ENCODE results near the gene METTL8.

Gene METTL8

DNA sequence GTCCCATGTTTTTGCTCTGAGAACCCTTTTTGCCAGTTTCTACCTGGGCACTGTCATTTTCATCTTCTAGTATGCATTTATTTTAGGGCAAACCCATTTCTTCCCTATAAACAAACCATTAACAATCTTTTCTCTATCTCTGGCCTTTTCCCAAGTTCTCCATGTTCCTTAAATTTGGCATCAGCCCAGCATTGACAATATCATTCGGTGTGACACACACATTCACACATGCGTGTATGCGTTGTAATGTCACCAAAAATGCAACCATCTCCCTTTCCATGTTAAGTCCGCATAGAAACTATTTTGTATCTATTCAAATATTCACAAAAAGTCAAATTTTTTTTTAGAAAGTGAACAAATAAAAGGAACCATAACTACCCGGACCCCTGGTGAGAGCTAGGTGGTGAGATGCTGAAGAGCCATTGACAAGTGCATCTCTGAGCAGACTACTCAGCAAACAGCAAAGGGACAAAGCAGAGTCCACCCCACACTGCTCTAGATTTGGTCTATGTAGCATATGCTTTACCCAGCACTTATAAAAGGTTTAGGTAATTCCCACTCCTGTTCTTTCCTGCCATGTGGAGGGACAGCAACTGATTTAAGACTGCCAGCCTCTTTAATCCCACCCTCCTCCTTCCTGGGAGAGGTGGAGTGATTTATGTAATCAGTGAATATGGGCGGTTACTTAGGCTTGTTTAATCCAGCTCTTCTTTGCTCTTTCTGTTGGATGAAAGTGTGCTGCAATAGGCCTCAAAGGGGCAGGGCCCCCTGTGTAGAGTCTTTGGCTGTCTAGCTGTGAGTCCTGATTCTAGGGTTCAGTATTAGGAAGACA, 124.1 kb downstream of the METTL8 start:
- no peak for DNase-seq (ENCODE audit: low read depth)
- TF ChIP-seq, protein P1, sequence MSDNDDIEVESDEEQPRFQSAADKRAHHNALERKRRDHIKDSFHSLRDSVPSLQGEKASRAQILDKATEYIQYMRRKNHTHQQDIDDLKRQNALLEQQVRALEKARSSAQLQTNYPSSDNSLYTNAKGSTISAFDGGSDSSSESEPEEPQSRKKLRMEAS (IDR thresholded peaks at IDR 0.05; ENCODE audit: low read depth, low read length): no peak
- TF ChIP-seq, protein P2, sequence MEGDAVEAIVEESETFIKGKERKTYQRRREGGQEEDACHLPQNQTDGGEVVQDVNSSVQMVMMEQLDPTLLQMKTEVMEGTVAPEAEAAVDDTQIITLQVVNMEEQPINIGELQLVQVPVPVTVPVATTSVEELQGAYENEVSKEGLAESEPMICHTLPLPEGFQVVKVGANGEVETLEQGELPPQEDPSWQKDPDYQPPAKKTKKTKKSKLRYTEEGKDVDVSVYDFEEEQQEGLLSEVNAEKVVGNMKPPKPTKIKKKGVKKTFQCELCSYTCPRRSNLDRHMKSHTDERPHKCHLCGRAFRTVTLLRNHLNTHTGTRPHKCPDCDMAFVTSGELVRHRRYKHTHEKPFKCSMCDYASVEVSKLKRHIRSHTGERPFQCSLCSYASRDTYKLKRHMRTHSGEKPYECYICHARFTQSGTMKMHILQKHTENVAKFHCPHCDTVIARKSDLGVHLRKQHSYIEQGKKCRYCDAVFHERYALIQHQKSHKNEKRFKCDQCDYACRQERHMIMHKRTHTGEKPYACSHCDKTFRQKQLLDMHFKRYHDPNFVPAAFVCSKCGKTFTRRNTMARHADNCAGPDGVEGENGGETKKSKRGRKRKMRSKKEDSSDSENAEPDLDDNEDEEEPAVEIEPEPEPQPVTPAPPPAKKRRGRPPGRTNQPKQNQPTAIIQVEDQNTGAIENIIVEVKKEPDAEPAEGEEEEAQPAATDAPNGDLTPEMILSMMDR (IDR thresholded peaks at IDR 0.05; ENCODE audit: low read depth, low read length): no peak
- TF ChIP-seq POLR2A (IDR thresholded peaks at IDR 0.05; ENCODE audit: extremely low read depth, insufficient read length): no peak
- no peak for TF ChIP-seq MYC (IDR thresholded peaks at IDR 0.05; ENCODE audit: low read depth, low read length)
- H3K4me3 ChIP-seq (ENCODE audit: low read depth, low read length): no peak overlapping the region

DNA sequence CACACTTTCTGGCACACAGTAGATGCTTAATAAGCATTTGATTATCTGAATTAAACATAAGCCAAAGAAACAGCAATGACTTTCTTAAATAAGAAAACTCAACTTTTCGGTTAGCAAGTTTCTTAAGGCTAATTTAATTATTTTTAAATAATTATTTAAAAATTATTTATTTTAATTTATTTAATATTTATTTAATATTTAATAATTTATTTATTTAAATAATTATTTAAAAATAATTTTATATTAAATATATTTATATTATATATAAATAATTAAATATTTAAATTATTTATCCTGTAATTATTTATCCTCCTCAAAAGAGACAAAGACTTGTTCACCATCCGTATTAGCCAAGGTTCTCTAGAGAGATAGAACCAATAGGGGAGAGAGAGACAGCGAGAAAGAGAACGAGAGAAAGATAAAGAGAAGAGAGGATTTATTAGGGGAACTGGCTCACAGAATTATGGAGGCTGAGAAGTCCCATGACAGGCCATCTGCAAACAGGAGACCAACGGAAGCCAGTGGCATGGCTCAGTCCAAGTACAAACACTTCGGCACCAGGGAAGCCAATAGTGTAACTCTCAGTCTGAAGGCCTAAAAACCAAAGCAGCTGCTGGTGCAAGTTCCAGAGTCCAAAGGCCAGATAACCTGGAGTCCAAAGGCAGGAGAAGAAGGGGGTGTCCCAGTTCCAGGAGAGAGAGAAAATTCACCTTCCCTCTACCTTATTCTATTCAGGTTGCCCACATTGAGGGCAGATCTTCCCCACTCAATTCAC, 125.3 kb downstream of the METTL8 start:
- DNase-seq (ENCODE audit: low read depth): no peak
- no peak overlapping the region for H3K4me3 ChIP-seq (ENCODE audit: low read depth, low read length)
- TF ChIP-seq MYC (IDR thresholded peaks at IDR 0.05; ENCODE audit: low read depth, low read length): no peak
- no peak for TF ChIP-seq POLR2A (IDR thresholded peaks at IDR 0.05; ENCODE audit: extremely low read depth, insufficient read length)
- TF ChIP-seq, protein P2 (IDR thresholded peaks at IDR 0.05; ENCODE audit: low read depth, low read length): no peak
- TF ChIP-seq, protein P1 (IDR thresholded peaks at IDR 0.05; ENCODE audit: low read depth, low read length): no peak

DNA sequence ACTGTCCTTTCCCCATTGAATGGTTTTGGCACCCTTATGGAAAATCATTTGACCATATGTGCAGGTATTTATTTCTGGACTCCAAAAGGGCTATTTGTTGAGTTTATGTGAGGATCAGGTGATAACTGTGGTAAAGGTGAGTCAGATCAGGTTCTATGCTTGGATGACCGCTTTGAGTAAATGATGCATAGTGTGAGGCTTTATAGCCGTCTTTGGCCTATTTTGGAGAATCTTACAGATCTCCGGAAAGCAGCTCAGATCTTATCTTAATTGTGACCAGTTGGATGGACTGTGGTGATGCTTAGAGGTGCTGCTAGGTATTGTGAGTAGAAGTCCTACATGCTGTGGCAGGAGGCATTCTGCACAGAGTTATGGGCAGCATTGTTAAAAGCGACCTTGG, 126.2 kb downstream of the METTL8 start:
- no peak for DNase-seq (ENCODE audit: low read depth)
- H3K4me3 ChIP-seq (ENCODE audit: low read depth, low read length): no peak overlapping the region
- TF ChIP-seq, protein P1 (IDR thresholded peaks at IDR 0.05; ENCODE audit: low read depth, low read length): no peak
- no peak for TF ChIP-seq POLR2A (IDR thresholded peaks at IDR 0.05; ENCODE audit: extremely low read depth, insufficient read length)
- TF ChIP-seq, protein P2 (IDR thresholded peaks at IDR 0.05; ENCODE audit: low read depth, low read length): no peak
- TF ChIP-seq MYC (IDR thresholded peaks at IDR 0.05; ENCODE audit: low read depth, low read length): no peak

DNA sequence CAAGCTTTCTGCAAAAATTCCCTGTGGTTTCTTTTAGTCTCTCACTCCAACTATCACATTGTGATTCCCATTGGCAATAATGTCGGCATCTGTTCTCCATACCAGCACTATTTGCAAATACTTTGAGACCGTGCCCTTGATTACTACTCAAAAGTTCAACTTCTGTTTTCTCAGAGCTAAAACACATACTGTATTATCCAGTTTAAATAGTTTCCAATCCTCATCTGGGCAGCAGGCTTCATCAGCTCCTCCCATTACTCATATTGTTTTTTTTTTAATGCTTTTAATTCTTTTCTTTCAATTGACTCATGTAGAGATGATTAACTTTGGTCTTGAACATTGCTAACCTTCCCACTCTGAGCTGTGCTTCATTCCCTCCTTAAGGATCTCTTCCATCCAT, 135.8 kb downstream of the METTL8 start:
- no peak for DNase-seq (ENCODE audit: low read depth)
- H3K4me3 ChIP-seq (ENCODE audit: low read depth, low read length): no peak overlapping the region
- TF ChIP-seq, protein P1 (IDR thresholded peaks at IDR 0.05; ENCODE audit: low read depth, low read length): no peak
- TF ChIP-seq MYC (IDR thresholded peaks at IDR 0.05; ENCODE audit: low read depth, low read length): no peak
- TF ChIP-seq, protein P2 (IDR thresholded peaks at IDR 0.05; ENCODE audit: low read depth, low read length): no peak
- no peak for TF ChIP-seq POLR2A (IDR thresholded peaks at IDR 0.05; ENCODE audit: extremely low read depth, insufficient read length)

DNA sequence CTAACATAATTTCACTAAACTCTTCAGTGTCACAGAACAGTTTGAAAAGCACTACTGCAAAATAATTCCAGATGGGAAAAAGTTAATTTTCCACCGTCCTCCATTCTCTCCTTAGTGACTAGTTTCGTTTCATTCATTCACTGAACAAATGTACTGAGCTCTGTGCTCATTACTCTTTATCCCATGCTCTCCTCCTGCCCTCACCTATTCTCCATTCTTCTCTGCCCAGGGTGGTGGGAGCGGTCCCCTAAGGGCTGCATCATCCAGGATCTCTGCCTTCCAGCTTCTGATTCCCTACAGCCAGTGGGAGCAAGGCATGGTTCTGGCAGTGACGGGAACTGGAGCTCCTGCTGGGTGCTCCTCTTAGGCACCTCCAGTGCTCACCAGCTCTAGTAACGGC, 139.2 kb downstream of the METTL8 start:
- no peak overlapping the region for H3K4me3 ChIP-seq (ENCODE audit: low read depth, low read length)
- DNase-seq (ENCODE audit: low read depth): no peak
- TF ChIP-seq MYC (IDR thresholded peaks at IDR 0.05; ENCODE audit: low read depth, low read length) (no peak), POLR2A (IDR thresholded peaks at IDR 0.05; ENCODE audit: extremely low read depth, insufficient read length) (no peak)
- TF ChIP-seq, protein P2 (IDR thresholded peaks at IDR 0.05; ENCODE audit: low read depth, low read length): no peak
- TF ChIP-seq, protein P1 (IDR thresholded peaks at IDR 0.05; ENCODE audit: low read depth, low read length): no peak

Measured in NB4 (cell line).